LNCAP (cell line): ENCODE data around the gene FBXO3.

Source experiments
- TF ChIP-seq, protein P1 (sequence below): fragments of 450-650 bp; IDR thresholded peaks from 2 replicates; pipeline ENCODE4 v1.5.1; 2017; ENCODE audit warnings: mild to moderate bottlenecking

The FBXO3 gene

DNA sequence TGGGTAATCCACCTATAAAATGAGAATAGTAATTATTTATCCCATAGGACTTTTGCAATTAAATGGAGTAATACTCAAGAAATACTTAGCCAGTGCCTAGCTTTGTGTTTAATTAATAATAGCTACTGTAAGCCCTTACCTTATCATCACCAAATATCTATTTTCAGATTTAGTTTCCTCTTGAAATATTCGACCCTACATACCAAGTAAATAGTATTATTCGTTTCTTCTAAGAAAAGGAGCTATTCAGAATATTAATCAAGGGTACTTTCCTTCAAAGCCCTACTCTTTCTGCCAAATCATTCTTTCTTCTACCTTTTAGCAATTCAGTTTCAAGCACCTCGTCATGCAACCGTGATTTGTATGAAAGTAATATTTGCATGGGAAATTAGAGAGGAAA, 6.7 kb downstream of the FBXO3 start:
- TF ChIP-seq, protein P1, sequence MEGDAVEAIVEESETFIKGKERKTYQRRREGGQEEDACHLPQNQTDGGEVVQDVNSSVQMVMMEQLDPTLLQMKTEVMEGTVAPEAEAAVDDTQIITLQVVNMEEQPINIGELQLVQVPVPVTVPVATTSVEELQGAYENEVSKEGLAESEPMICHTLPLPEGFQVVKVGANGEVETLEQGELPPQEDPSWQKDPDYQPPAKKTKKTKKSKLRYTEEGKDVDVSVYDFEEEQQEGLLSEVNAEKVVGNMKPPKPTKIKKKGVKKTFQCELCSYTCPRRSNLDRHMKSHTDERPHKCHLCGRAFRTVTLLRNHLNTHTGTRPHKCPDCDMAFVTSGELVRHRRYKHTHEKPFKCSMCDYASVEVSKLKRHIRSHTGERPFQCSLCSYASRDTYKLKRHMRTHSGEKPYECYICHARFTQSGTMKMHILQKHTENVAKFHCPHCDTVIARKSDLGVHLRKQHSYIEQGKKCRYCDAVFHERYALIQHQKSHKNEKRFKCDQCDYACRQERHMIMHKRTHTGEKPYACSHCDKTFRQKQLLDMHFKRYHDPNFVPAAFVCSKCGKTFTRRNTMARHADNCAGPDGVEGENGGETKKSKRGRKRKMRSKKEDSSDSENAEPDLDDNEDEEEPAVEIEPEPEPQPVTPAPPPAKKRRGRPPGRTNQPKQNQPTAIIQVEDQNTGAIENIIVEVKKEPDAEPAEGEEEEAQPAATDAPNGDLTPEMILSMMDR, result no peak

GRCh38 chr11:33766085-33766484, 8.2 kb downstream of the FBXO3 start:
- TF ChIP-seq, protein P1, result no peak

- TF ChIP-seq, protein P1, result no peak
Measured at GRCh38 chr11:33761471-33761870, 12.8 kb downstream of the FBXO3 start.

GRCh38 chr11:33753304-33753967, 20.9 kb downstream of the FBXO3 start:
- TF ChIP-seq, protein P1, result no peak

DNA sequence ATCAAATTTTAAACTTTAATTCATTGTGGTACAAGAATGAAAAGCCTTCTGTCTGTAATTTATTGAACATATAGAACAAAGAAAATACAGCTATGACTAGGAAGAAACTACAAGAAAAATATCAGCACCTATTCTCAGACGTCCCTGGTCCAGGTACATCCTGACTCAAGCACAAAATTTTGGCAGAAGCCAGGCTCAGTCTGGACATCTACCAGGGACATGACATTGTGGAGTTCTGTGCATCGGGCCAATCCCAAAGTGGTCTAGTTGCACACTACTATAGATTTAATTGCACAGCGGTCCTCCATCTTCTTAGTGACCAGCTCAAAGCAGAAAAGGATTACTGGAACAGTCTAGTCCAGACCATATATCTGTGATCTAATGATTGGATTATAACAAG, 22.4 kb downstream of the FBXO3 start:
- TF ChIP-seq, protein P1, result no peak

DNA sequence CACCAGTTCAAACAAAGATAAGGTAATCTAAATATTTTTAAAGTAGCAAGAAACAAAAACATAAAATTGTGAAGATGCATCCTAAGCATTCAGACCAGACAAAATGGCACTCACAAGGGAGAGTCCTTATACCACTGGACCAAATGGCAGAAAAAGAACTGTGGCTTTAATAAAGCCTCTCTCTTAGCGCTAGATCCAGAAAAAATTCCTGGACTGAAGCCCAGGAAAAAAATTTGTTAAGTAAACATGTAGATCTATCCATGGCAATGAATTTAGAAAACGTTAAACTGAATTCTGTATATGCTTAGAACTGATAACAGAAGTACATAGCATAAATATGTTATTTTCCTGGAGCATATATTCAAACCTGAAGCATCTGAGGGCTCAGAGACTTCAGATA, 26.3 kb downstream of the FBXO3 start:
- TF ChIP-seq, protein P1, result no peak

GRCh38 chr11:33743291-33743690, 31.0 kb downstream of the FBXO3 start:
- TF ChIP-seq, protein P1, result no peak
